ENCODE data around the gene RGS10.

DNA sequence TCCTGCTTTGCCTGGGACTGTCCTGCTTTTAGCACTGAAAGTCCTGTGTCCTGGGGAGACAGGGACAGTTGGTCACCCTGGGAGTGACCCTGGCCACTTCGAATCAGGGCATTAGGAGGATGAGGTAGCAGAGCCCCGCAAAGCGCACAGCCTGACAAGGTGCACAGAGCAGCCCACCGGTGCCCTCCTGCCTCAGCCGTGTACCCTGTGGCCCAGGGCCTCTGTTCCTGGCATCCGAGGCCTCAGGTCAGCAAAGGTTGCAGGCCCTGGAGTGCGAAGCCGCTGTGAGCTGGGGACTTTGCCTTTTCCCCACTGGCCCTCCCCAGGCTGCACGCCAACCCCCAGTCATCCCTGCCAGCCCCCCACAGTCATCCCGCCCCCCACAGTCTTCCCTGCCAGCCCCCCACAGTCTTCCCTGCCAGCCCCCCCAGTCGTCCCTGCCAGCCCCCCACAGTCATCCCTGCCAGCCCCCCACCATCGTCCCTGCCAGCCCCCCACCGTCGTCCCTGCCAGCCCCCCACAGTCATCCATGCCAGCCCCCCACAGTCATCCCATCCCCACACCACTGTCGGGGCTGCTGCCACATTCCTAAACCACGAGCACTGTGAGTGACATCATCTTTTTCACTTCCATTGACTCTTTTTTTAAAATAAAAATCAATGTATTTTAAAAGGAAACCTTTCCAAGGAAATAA is 91.8 kb downstream of the RGS10 start:
- TF ChIP-seq, protein P1, sequence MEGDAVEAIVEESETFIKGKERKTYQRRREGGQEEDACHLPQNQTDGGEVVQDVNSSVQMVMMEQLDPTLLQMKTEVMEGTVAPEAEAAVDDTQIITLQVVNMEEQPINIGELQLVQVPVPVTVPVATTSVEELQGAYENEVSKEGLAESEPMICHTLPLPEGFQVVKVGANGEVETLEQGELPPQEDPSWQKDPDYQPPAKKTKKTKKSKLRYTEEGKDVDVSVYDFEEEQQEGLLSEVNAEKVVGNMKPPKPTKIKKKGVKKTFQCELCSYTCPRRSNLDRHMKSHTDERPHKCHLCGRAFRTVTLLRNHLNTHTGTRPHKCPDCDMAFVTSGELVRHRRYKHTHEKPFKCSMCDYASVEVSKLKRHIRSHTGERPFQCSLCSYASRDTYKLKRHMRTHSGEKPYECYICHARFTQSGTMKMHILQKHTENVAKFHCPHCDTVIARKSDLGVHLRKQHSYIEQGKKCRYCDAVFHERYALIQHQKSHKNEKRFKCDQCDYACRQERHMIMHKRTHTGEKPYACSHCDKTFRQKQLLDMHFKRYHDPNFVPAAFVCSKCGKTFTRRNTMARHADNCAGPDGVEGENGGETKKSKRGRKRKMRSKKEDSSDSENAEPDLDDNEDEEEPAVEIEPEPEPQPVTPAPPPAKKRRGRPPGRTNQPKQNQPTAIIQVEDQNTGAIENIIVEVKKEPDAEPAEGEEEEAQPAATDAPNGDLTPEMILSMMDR (IDR thresholded peaks at IDR 0.05; ENCODE audit: low read depth, low read length) = no peak
- TF ChIP-seq EZH2phosphoT487 (IDR thresholded peaks at IDR 0.05; ENCODE audit: low read depth) = no peak
